ENCODE data around the gene GTSE1. TPM values are rescaled to one million over a fixed set of nuclear protein-coding genes. Genes with fewer than 3 reads are reported as not detected.

The GTSE1 gene
- total RNA-seq, 1 experiment from 2014 or later = 88.1 TPM

DNA sequence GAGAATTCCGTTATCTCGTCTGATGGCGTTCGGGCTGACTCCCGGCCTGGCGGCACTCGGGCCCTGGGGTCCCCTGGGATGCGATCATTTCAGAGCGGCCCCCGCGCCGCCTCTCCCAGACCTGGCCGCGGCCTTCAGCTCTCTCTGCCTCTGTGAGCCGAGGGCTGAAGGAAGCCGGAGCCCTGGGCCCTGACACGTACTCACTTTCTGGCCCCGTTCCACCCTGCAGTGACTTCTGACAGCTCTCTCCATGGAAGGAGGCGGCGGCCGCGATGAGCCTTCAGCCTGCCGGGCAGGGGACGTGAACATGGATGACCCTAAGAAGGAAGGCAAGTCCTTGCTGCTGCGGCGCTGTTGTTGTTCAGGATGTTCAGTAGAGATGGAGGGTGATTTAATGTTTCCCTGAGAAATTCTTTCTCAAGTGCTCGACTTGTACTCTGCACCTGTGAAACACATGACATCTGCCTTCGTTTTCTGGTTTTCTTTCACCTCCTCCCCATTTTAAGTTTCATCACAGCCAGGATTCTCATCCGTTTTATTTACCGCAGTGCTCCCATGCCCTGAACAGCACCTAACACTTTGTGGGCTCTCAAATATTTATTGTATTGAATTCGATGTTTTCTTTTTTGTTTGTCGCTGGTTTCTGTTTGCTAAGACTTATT, 612 bp downstream of the GTSE1 start:
- ChIA-PET POLR2A (ENCODE audit: low non-redundant PET) (no interaction called here), CTCF (no interaction called here)
- no peaks in the 10 kb centered on the region for H3K9me3 ChIP-seq (ENCODE audit: low read depth, low read length, poor library complexity, severe bottlenecking)
- peaks cover 28% of the 10 kb centered on the region for H3K4me1 ChIP-seq (ENCODE audit: insufficient read depth, low read length, poor library complexity, severe bottlenecking)
- peaks cover 34% of the 10 kb centered on the region for H3K36me3 ChIP-seq (ENCODE audit: insufficient read depth, low read length, poor library complexity, severe bottlenecking)
- BruUV-seq (replicated peaks) = TSS peak; percentile 52
- H3K27me3 ChIP-seq (replicated peaks; ENCODE audit: insufficient read depth, low read depth, low read length, poor library complexity) = no peaks in the 10 kb centered on the region
- peak; percentile 31 for DNase-seq (ENCODE audit: low spot score)
- peak overlapping the region; percentile 79 for H3K4me3 ChIP-seq (ENCODE audit: low read depth, low read length, poor library complexity, severe bottlenecking)
- TF ChIP-seq, protein P1, sequence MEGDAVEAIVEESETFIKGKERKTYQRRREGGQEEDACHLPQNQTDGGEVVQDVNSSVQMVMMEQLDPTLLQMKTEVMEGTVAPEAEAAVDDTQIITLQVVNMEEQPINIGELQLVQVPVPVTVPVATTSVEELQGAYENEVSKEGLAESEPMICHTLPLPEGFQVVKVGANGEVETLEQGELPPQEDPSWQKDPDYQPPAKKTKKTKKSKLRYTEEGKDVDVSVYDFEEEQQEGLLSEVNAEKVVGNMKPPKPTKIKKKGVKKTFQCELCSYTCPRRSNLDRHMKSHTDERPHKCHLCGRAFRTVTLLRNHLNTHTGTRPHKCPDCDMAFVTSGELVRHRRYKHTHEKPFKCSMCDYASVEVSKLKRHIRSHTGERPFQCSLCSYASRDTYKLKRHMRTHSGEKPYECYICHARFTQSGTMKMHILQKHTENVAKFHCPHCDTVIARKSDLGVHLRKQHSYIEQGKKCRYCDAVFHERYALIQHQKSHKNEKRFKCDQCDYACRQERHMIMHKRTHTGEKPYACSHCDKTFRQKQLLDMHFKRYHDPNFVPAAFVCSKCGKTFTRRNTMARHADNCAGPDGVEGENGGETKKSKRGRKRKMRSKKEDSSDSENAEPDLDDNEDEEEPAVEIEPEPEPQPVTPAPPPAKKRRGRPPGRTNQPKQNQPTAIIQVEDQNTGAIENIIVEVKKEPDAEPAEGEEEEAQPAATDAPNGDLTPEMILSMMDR (conservative IDR thresholded peaks at IDR 0.05; ENCODE audit: low read depth, low read length) = no peak
- no peak for TF ChIP-seq EZH2 (IDR thresholded peaks at IDR 0.05; ENCODE audit: borderline replicate concordance, low read depth, low read length, poor library complexity, severe bottlenecking)
- intact Hi-C loops (cut with micrococcal nuclease; ENCODE audit: unreplicated experiment) = loop anchor here (2.0 kb wide), 1 partner anchor 46 kb away; the partner anchor contains the start of gene CDPF1
- H3K27ac ChIP-seq (ENCODE audit: low read depth, low read length, poor library complexity, severe bottlenecking) = peak overlapping the region; percentile 86

DNA sequence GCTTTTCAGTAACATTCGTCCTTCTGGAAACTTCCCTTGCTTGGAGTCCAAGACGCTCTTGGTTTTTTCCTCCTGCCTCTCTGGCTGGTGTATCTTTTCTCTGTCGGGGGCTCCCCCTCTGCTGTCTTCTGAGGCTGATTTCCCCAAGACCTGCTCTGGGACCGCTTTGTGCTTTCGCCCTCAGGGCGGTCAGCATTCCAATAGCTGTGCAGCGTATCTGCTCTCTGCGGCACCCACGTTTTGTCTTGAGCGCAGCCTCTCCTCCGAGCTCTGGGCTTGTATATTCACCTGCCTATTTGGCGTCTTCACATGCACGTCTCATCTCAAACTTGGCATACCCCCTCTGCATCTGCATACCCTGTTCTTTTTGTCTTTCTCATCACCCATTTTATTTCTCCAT, 2.4 kb downstream of the GTSE1 start:
- no peak for DNase-seq (ENCODE audit: low spot score)
- peaks cover 52% of the 10 kb centered on the region for H3K36me3 ChIP-seq (ENCODE audit: insufficient read depth, low read length, poor library complexity, severe bottlenecking)
- no peak for TF ChIP-seq EZH2 (IDR thresholded peaks at IDR 0.05; ENCODE audit: borderline replicate concordance, low read depth, low read length, poor library complexity, severe bottlenecking)
- TF ChIP-seq, protein P1 (conservative IDR thresholded peaks at IDR 0.05; ENCODE audit: low read depth, low read length) = no peak
- peaks cover 19% of the 10 kb centered on the region for H3K4me1 ChIP-seq (ENCODE audit: insufficient read depth, low read length, poor library complexity, severe bottlenecking)
- ChIA-PET POLR2A (ENCODE audit: low non-redundant PET) (interaction anchor here (0.7 kb wide), 1 partner anchor 21 kb away, joined by 3 read pairs; no protein-coding TSS in a partner anchor), CTCF (no interaction called here)
- H3K27ac ChIP-seq (ENCODE audit: low read depth, low read length, poor library complexity, severe bottlenecking) = no peak overlapping the region
- H3K9me3 ChIP-seq (ENCODE audit: low read depth, low read length, poor library complexity, severe bottlenecking) = no peaks in the 10 kb centered on the region
- no peak overlapping the region for H3K4me3 ChIP-seq (ENCODE audit: low read depth, low read length, poor library complexity, severe bottlenecking)
- intact Hi-C loops (cut with micrococcal nuclease; ENCODE audit: unreplicated experiment) = no loop called here
- BruUV-seq (replicated peaks) = no TSS peak
- no peaks in the 10 kb centered on the region for H3K27me3 ChIP-seq (replicated peaks; ENCODE audit: insufficient read depth, low read depth, low read length, poor library complexity)

DNA sequence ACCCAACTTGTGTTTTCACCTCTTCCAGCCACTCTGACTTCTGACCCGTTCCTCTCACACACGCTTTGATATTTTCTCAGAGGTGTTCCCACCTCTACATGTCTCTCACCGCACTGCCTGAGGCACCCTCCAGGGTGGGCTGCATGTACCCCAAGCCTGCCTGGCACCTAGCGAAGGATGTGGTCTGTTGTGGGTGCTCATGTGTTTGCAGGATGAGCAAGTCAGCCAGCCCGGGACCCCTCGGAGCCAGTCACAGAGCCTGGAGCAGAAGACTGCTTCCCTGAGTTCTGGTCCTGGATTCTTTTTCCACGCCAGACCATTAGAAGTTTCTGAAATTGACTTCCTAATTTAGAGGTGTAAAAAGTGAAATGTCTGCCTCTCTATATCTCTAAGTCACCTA, 3.8 kb downstream of the GTSE1 start:
- Histone ChIP-seq H3K4me1 (ENCODE audit: insufficient read depth, low read length, poor library complexity, severe bottlenecking) (peaks cover 18% of the 10 kb centered on the region), H3K27ac (ENCODE audit: low read depth, low read length, poor library complexity, severe bottlenecking) (no peak overlapping the region), H3K36me3 (ENCODE audit: insufficient read depth, low read length, poor library complexity, severe bottlenecking) (peaks cover 63% of the 10 kb centered on the region), H3K27me3 (replicated peaks; ENCODE audit: insufficient read depth, low read depth, low read length, poor library complexity) (no peaks in the 10 kb centered on the region), H3K4me3 (ENCODE audit: low read depth, low read length, poor library complexity, severe bottlenecking) (no peak overlapping the region), H3K9me3 (ENCODE audit: low read depth, low read length, poor library complexity, severe bottlenecking) (no peaks in the 10 kb centered on the region)
- ChIA-PET CTCF (no interaction called here), POLR2A (ENCODE audit: low non-redundant PET) (no interaction called here)
- TF ChIP-seq, protein P1 (conservative IDR thresholded peaks at IDR 0.05; ENCODE audit: low read depth, low read length) = no peak
- TF ChIP-seq EZH2 (IDR thresholded peaks at IDR 0.05; ENCODE audit: borderline replicate concordance, low read depth, low read length, poor library complexity, severe bottlenecking) = no peak
- intact Hi-C loops (cut with micrococcal nuclease; ENCODE audit: unreplicated experiment) = no loop called here
- no TSS peak for BruUV-seq (replicated peaks)
- DNase-seq (ENCODE audit: low spot score) = no peak

All from A673 (cell line).